ENCODE measurements around the gene MXD4.
A peak's percentile ranks its signal among the peaks of the same experiment; 100 is the strongest.
"Not testable (repeated sequence)": the region's sequence is repeated elsewhere in the genome, so short reads cannot be mapped to it uniquely, and the experiment has no call there.

The MXD4 gene

DNA sequence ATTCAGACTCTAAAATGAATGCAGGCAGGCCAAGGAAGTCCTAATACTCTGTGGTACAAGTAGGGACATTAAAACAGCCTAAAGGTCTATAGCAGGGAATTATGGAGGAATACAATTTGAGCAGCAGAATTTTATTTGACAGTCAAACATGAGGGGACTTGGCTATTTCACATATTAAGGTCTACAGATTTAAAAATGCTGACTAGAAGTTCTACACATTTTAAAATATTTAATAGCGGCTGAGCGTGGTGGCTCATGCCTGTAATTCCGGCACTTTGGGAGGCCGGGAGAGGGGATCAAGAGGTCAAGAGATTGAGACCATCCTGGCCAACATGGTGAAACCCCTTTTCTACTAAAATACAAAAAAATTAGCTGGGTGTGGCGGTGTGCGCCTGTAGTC lies 30.8 kb downstream of the MXD4 start:
- H3K36me3 Mint-ChIP-seq (ENCODE audit: low read depth), result peaks cover 32% of the 10 kb centered on the region

DNA sequence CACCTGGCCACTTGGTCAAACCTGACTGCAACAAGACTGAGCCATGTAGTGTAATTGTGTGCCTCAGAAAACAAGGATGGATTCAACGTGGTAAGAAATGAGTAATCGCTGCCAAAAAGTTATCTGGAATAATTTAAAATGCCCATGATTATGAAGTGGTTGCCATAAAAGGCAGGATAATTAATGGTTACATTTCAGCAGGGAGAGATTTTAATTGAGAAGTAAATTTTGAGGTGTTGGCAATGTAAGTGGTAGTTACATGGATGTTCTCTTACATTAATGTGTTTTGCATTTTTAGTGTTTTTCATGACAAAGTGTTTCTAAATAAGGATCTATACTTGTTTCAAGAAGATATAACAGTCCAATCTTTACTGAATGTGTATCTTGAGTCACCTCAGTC lies 35.6 kb downstream of the MXD4 start:
- Mint-ChIP-seq H3K27ac (no peak overlapping the region), H3K4me1 (peaks cover 8% of the 10 kb centered on the region), H3K9me3 (no peaks in the 10 kb centered on the region), H3K4me3 (no peak overlapping the region), H3K27me3 (ENCODE audit: low read depth, poor library complexity) (no peaks in the 10 kb centered on the region), H3K36me3 (ENCODE audit: low read depth) (peaks cover 12% of the 10 kb centered on the region)
- TF ChIP-seq, protein P1, sequence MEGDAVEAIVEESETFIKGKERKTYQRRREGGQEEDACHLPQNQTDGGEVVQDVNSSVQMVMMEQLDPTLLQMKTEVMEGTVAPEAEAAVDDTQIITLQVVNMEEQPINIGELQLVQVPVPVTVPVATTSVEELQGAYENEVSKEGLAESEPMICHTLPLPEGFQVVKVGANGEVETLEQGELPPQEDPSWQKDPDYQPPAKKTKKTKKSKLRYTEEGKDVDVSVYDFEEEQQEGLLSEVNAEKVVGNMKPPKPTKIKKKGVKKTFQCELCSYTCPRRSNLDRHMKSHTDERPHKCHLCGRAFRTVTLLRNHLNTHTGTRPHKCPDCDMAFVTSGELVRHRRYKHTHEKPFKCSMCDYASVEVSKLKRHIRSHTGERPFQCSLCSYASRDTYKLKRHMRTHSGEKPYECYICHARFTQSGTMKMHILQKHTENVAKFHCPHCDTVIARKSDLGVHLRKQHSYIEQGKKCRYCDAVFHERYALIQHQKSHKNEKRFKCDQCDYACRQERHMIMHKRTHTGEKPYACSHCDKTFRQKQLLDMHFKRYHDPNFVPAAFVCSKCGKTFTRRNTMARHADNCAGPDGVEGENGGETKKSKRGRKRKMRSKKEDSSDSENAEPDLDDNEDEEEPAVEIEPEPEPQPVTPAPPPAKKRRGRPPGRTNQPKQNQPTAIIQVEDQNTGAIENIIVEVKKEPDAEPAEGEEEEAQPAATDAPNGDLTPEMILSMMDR (IDR thresholded peaks at IDR 0.05), result no peak
- no peak for DNase-seq

More for the DNA sequence above, 30.8 kb downstream of the MXD4 start:
- TF ChIP-seq, protein P1 (IDR thresholded peaks at IDR 0.05), result no peak
- Mint-ChIP-seq H3K27ac (no peak overlapping the region), H3K9me3 (no peaks in the 10 kb centered on the region), H3K27me3 (ENCODE audit: low read depth, poor library complexity) (no peaks in the 10 kb centered on the region), H3K4me3 (no peak overlapping the region), H3K4me1 (no peaks in the 10 kb centered on the region)
- no peak for DNase-seq

DNA sequence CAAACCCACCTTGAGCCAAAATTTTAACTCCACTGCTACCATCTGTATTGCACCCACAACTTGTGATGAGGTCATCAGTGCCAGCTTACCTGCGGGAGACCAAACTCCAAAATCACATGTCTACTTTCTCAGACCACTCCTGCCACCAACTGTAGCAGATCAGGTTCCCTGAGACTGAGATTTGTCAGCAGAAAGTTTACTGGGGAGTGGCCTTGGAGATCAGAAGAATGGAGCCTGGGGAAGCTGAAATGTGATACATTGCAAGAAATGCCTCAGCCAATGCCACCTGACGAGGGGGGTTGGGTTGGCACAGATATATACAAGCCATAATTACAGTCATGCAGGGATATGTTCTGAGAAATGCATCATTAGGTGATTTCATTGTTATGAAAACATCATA lies 39.1 kb downstream of the MXD4 start:
- peak overlapping the region; percentile 62 for H3K27ac Mint-ChIP-seq
- TF ChIP-seq, protein P1 (IDR thresholded peaks at IDR 0.05), result no peak
- no peak for DNase-seq
- peaks cover 6% of the 10 kb centered on the region for H3K36me3 Mint-ChIP-seq (ENCODE audit: low read depth)
- no peak overlapping the region for H3K4me3 Mint-ChIP-seq
- H3K9me3 Mint-ChIP-seq, result no peaks in the 10 kb centered on the region
- peaks cover 14% of the 10 kb centered on the region for H3K4me1 Mint-ChIP-seq
- H3K27me3 Mint-ChIP-seq (ENCODE audit: low read depth, poor library complexity), result no peaks in the 10 kb centered on the region

DNA sequence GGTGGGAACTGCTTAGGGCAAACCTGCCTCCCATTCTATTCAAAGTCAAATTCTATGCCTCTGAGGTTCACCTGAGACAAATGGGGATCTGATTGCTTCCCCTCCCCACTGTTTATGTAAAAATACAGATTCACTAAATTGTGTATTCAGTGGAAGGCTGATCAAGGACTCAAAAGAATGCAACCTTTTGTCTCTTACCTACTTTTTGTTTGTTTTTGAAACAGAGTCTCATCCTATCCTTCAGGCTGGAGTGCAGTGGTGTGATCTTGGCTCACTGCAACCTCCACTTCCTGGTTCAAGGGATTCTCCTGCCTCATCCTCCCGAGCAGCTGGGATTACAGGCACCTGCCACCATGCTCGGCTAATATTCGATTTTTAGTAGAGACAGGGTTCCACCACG lies 40.5 kb downstream of the MXD4 start:
- H3K27ac Mint-ChIP-seq; DNase-seq; H3K27me3 Mint-ChIP-seq (ENCODE audit: low read depth, poor library complexity); H3K36me3 Mint-ChIP-seq (ENCODE audit: low read depth); H3K9me3 Mint-ChIP-seq; H3K4me3 Mint-ChIP-seq: not testable (repeated sequence)
- peaks cover 14% of the 10 kb centered on the region for H3K4me1 Mint-ChIP-seq

GRCh38 chr4:2220016-2220630 lies 41.8 kb downstream of the MXD4 start:
- no peak overlapping the region for H3K27ac Mint-ChIP-seq
- peak; percentile 83 for DNase-seq

GRCh38 chr4:2219233-2219760 lies 42.6 kb downstream of the MXD4 start:
- H3K27ac Mint-ChIP-seq, result no peak overlapping the region
- peaks cover 14% of the 10 kb centered on the region for H3K4me1 Mint-ChIP-seq
- H3K27me3 Mint-ChIP-seq (ENCODE audit: low read depth, poor library complexity), result peaks cover 12% of the 10 kb centered on the region
- no peaks in the 10 kb centered on the region for H3K9me3 Mint-ChIP-seq
- TF ChIP-seq, protein P1 (IDR thresholded peaks at IDR 0.05), result no peak
- DNase-seq, result no peak
- H3K4me3 Mint-ChIP-seq, result no peak overlapping the region
- no peaks in the 10 kb centered on the region for H3K36me3 Mint-ChIP-seq (ENCODE audit: low read depth)

More at GRCh38 chr4:2220016-2220630, 41.8 kb downstream of the MXD4 start:
- H3K27me3 Mint-ChIP-seq (ENCODE audit: low read depth, poor library complexity), result peaks cover 9% of the 10 kb centered on the region
- TF ChIP-seq, protein P1 (IDR thresholded peaks at IDR 0.05), result peak; percentile 84
- no peaks in the 10 kb centered on the region for H3K9me3 Mint-ChIP-seq
- peaks cover 14% of the 10 kb centered on the region for H3K4me1 Mint-ChIP-seq
- no peak overlapping the region for H3K4me3 Mint-ChIP-seq
- H3K36me3 Mint-ChIP-seq (ENCODE audit: low read depth), result no peaks in the 10 kb centered on the region

Data from nephron progenitor cell (in vitro differentiated cells).